GM12891 (cell line): ENCODE results near the gene CCDC134.

Experiments
- POLR2A ChIP-seq: IDR thresholded peaks from 2 replicates; pipeline ENCODE4 v1.6.1; 2011; ENCODE audit warnings: low read depth, low read length, control low read depth
- POLR2AphosphoS5 ChIP-seq: IDR thresholded peaks from 2 replicates; pipeline ENCODE4 v1.6.1; 2011; ENCODE audit warnings: low read depth, low read length, control low read depth
- TAF1 ChIP-seq: IDR thresholded peaks from 2 replicates; pipeline ENCODE4 v1.6.1; 2011; ENCODE audit warnings: low read depth, low read length, control low read depth

DNA sequence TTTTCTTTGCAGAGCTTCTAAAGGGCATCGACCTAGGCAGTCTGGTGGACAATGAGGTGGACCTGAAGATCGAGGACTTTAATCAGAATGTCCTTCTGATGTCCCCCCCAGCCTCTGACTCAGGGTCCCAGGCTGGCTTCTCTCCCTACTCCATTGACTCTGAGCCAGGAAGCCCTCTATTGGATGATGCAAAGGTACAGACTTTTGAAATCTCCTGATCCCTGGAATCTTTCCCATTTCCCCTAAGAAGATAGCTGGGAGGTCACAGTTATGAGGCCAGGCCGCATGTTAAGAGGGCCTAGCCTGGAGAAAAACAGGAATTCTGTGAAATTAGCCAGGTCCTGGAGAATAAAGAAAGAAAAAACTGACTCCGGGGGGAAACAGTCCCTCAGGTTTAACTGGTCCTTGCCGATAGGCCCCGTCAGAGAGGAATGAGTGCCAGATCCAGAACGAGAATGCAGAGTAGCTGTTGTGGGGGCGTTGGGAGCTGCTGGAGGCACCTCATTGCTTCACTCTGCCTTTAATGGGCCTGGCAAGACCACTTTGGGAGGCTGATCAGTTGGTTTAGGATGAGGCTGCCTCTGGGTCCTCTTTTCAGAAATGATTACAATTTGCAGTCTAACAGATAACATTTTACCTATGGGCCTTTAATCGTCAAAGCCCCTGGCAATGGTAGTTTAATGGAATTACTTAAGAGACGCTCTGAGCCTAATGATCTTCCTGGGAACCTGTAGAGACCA lies 75.2 kb downstream of the CCDC134 start:
- TF ChIP-seq POLR2A (no peak), POLR2AphosphoS5 (no peak), TAF1 (no peak)
